NCI-H2081 (cell line): Measurements from ENCODE around the gene SIK1.
"Not testable (repeated sequence)": the region's sequence is repeated elsewhere in the genome, so short reads cannot be mapped to it uniquely, and the experiment has no call there.

Experiments used
- DNase-seq, 2 experiments: peaks; one replicate each; lab custom pipeline; 2025; lab: John Stamatoyannopoulos, UW

Gene SIK1

DNA sequence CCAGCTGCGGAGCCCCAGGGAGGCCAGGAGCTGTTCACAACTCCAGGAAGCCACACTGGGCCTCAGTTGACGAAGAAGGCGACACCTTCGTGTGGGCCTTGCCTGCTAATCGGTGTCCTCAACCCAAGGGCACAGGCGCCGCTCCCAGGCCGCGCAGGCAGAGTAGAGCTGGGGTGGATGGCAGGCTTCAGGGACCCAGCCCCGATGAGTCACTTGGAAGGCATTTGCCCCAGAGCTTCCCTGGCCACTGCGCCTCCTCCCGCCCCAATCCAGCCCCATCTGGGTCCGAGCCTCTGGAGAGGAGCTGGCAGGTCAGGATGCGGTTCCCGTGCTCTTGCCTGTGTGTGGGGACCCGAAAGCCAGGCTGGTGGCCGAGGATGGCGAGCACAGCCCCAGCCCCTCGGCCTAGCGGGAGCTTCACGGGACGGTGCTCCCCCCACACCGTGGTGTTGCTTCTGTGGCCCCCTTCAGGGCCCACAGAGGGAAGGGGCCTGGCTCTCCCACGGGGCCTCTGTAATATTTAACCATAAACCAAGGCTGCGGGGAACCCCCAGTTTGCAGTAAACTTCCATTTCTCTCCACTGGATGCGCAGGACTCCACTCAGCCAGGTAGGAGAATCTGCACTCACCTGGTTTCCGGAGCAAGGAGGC is 30.0 kb downstream of the SIK1 start:
- DNase-seq = not testable (repeated sequence)

DNA sequence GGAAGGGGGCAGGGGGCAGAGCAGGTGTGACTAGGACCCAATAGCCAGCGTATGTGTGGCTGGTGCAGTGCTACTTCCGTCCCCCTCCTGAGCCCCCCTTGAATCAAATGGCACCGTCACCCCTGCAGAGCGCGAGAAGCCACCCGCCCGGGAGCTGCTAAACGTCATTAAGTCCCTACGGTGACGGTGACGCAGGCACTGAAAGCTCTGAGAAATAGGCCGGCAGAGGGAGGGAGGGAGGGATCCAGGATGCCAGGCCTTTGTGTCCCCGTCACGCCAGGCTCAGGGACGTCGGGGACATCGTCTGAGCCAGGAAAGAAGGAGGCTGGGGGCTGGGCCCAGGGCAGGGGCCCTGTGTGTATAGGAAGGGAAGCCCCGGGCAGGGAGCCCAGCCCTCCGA is 43.6 kb downstream of the SIK1 start:
- not testable (repeated sequence) for DNase-seq

DNA sequence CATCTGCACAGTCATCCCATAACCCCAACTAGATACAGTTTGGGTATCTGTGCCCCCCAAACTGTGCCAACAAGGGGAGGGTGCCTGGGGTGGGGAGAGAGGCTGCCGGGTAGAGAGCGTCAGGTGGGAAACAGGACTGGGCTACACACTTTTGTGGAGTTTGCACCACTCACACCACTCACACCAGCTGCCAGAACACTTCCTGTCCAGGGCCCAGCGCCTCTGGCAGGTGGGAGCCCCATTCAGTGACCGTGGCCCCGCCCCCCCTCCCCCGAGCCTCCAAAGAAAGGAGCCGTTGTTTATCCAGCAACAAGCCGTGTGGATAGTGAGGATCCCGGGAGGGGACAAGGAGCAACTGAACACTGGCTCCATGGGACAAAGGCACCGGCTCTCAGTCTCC is 44.0 kb downstream of the SIK1 start:
- DNase-seq = not testable (repeated sequence)

DNA sequence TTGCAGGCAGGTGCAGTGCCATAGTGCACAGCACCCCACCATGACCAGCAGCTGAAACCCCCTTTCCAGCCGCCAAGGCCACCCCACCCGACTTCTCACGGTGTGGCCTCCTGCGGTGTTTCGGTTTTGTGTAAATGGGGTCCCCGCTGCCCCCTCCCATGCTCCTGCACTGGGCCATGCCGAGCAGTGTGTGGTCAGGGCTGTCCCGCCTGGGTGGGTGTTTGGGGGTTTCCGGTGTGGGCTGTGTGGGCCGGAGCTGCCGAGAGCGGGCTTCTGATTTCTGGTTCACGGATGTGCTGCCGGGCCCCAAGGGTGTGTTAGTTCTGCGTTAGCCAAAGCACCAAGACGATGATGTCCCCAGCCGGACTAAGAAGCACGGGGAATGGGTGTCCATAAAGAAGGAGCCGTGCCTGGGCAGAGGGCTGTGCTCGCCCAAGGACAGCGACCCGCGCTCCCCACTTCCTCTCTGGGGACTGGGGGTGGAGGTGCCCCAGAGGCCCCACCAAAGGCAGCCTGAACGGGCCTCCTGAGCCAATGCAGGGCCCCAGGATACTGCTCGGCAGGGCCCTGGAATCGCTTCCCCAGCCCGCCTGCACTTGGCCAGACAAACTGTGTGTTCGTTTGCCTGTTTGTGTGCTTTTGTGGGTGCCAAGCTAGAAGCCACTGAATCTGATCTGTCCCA is 45.9 kb downstream of the SIK1 start:
- DNase-seq = not testable (repeated sequence)

DNA sequence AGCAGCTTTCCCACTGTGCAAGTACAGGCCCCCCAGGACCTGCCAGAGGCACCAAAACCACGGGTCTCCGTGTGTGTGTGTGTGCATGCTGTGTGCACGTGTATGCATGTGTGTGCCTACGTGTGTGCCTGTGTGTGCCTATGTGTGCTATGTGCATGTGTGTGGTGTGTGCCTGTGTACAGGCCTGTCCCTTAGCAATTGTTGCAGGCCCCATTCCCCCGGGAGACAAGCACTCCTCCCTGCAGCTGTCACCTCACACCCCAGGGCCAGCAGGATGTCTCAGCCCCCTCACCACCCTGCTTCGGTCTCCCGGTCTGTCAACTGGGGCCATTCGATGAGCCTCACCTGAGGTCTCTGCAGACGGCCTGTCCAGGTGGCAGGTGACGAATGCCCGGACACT is 46.6 kb downstream of the SIK1 start:
- DNase-seq = not testable (repeated sequence)

DNA sequence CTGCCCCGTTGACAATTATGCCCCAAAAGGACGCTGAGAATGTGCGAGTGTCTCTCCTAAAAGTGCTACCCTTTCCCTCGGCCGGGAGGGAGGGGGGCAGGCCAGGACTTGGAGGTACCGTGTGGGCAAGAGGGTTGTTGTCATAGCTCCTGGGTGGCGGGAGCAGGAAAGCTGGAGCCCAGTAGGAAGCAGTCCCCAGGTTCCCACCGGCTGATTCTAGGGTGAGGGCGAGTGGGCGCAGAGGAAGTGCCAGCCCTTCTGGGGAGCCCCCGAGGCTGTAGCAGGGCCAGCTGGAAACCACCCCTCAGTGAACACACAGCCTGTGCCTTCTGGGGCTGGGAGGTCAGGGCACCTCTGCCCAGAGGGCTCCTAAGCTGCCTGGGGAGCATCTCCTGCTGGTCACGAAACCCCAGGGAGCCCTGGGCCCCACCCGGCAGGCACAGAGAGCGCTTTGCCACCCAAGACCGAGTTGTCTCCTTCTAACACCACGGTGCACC is 47.3 kb downstream of the SIK1 start:
- not testable (repeated sequence) for DNase-seq

DNA sequence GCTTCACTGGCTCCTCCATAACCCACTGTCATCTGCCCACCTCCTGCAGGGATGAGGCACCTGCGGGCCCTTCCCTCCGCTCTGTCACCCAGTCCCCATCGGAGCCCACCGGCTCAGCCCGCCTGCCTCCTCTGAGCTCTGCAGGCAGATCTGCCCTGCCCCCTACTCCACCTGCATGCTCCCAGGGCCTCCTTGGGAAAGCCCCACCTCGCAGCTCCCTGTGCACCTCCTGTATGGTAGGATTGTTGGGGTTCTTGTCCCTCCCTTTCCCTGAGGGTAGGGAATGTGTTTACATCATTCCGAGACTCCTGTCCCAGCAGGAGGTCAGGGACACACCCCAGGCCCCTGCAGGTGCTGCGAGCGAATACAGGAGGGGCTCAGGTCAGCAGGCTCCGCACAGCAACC is 50.5 kb downstream of the SIK1 start:
- no peak for DNase-seq

DNA sequence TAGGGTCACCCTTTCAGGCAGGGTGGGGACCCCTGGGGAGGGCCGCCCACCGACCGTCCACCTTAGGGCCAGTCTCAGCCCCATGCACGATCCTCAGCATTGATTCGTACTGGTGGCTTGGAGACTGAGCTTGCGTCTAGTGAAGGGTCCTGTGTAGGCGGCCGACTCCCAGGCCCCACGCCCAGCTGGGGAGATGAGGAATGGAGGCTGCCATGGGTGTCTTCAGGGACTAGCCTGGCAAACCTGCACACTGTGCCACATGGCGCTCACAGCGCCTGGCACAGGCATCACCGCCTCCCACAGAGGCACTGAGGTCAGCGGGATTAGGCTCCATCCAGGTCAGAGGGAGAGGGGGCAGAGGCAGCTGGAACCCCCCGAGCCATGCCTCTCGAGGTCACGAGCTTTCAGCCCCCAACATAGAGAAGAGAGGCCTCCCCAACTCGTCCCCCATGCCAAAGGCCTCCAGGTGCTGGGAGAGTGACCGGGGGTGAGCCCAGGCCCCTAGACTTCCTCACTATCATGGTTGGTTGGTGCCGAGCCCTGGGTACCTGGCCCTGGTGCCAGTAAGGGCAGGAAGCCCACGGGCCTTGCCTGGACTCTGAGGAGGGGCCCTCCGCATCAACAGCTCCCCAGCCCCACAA is 51.0 kb downstream of the SIK1 start:
- no peak for DNase-seq

DNA sequence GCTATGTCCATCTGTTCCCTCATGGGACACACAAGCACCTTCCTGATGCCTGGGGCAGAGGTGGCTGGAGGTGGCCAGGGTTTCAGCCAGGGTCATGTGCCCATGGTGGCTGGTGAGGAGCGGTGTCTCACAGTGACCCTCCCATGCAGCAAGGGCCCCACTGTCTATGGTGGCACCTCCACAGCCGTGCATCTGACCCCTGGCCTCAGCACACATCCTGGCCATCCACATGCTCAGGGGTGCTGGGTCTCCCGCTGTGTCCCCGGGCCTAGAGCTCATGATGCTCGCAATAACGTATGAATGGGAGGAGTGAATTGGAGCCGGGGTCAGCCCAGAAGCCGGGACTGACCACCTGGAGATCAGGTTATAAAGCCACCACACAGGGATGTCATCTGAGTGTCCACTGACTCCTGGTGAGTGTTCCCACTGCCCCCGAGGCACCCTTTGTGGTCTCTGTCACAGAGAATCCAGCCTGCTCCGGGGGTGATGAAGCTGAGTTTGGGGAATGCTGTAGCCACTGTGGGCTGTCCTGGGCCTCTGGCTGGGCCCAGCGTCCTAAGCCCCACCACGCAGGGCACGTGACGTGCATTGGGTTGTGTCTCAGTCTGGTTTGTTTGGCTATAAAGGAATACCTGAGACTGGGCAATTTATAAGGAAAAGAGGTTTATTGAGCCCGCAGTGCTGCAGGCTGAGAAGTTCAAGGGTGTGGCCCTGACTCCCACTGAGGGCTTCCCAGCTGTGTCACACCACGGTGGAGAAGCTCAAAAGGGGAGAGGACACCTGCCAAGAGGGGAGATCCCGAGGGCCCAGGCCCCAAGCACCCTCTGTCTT is 51.7 kb downstream of the SIK1 start:
- no peak for DNase-seq

DNA sequence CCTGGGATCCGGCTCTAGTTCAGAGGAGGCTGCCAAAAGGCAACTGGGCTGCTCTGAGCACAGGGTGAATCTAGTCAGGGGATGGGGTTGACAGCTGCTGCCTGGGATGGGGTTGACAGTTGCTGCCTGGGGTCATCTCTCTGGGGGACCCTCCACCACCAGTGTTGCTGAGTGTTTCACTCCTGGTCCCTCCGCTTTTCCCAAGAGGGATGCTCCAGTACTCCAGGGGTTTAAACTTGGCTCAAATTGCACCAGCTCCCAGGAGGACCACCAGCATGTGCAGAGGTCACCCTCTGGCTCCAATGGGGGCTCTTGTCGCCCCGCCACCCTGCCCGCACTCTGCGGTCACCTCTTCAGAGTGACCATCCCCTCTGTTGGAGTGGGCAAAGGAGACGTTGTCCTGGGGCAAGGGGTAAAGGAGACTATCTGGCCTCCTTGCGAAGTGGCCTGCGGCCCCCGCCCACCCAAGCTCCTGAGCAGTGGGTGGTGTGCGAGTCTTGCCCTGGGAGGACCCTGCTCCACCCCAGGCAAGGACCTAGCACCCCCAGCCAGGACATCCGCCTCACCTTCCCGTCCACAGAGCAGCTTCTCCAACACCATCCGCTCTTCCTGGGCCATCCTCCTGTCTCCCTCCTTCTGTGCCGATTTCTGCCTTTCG is 52.6 kb downstream of the SIK1 start:
- DNase-seq = no peak

DNA sequence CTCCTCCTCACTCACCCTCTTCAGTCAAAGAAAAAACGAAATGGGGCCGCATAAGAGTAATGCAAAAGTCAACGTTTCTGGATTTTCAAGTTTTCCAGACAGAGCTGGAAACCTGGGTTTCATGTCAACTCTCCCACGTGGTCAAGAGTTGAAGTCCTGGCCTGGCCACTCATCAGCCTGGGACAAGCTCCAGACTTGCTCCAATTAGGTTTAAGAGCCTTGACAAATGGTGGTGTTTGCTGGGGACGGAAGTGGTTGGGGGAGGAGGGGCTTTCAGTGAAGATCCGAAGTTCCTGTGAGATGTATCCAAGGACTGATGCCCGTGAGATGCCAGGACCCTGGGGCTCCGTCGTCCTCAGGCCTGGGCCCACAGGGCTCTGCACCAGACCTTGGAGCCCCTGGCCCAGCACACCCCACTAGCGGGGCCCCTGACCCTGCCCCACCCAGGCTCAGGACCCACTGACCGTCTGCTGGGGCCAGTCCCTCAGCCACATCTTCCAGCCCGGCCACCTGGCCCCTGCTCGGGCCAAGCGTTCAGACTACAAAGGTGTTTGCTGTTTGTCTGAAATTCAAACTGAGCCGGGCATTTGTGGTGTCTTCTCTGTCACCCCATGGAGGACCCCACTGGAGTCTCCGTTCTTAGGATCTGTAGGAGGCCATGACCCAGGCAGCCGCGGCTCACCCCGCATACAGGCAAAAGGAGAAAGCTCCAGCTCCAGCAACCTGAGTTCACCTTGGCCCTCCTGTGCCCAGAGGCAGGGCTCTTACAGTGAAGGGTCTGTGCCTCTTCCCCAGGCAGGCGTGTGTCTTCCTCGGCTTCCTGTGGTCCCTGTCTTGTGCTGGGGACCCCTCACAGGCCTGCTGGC is 53.3 kb downstream of the SIK1 start:
- DNase-seq = no peak

DNA sequence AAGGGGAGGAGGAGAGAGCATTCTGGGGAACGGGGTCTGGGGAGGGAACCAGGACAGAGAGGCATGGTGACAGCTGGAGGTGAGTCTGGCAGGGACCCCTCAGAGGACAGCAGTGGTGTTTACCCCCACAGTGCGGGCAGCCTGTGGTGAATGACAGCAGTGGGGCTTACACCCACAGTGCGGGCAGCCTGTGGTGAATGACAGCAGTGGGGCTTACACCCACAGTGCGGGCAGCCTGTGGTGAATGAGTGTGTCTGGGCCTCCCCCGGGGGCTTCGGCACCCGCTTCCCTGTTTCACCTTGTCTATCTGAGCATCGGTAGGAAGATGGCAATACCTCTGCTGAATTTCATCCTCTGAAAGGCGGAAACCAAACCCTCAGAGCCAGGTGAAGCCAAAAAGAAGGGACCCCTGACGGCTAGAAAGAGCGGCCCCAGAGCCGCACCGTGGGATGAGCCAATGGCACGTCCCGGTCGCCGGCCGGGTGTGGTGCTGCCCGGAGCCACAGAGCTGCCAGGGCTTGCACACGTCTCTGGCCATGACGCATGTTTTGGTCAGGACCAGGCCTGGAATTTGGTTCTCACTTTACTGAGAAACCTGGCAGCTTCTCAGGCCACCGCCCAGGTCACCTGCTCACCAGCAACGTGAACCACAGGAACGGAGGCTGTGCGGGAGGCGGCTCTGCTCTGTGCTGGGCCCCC is 54.1 kb downstream of the SIK1 start:
- DNase-seq = no peak

DNA sequence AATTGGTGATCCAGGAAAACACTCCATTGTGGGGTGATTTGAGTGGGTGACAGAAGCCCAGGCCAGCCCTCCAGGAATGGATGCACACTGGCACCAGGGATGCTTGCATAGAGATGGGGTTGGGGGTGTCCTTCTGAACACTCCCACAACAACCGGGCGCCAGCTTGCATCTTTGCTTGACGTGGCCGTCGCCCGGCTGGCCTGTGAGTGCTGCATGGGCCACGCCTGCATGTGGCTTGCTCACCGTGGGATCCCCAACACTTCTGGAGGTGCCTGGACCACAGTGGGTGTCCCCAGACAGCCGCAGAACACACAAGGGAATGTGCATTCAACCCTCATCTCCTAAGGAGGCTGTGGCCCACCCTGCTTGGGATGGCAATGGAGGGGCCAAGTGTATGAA is 55.1 kb downstream of the SIK1 start:
- DNase-seq = no peak

DNA sequence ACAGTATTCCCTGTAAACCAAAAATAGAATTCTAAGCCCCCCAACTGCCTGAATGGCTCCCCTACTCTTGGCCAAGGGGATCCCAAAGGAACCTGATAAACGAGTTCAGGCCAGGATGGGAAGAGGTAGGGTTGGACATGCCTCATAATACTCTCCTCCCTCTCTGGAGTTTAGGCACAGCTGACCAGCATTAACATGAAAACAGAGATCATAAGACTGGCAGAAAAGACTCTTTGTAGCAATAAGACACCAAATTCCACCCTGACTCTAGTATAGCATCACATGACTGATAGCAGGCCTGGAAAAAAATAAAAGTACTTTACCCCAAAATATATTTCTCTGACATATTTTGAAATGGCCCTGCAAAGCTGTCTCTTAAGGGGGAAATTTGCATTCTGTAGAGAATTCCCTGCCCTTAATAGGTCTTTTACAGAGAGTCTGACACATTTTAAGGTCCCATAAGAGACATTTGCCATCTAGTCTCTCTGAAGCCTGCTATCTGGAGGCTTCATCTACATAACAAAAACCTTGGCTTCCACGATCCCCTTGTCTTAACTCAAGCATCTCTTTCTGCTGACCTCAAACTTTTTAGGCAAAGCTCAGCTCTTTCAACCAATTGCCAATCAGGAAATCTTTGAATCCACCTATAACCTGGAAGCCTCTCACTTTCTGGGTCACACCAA is 55.9 kb downstream of the SIK1 start:
- DNase-seq = no peak

DNA sequence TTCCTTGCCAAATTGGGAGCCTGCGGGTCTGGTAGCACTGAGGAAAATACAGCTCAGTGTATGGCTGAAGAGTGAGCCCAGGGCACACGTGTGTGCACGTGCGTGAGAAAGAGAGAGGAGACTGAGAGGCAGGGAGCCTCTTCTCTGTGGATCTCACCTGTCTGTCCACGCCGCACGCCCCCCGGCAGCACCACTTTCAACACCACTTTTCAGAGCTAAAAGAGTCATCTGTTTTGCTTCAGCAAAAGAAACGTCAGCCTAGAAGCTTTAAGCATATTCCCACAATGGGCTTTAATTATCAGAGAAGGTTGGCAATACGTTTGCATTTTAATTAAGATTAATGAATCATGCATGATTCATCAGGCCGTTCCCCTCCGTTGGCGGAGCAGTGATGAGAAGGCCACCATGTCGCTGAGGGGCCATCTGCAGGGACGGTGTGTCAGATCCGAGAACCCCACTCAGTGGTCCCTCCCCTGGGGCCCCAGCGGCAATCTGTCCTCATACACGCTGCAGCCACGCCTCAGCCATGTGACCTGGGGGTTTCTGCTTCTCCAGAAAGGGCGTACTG is 56.8 kb downstream of the SIK1 start:
- no peak for DNase-seq

DNA sequence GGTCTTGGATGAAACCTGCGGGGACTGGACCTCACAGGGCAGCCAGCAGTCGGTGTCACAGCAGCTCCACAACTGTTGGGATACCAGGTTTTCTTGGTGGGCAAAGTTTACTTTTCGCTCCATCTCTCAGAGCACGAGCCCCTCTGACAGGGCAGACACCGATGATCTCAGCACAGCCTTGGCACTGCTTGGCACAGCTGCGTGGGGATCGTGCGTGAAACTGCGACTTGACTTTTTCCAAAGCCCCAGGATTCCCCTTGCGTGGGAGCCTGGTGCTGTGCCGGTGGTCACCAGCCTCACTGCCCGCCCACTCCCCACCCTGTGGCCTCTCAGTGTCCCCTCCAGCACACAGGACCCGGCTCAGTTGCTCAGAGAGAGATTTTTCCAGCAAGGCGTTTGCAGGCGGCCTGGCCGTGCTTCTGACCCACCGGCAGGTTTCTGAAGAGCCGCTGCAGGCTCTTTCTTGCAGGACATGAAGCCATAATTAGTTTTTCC is 57.3 kb downstream of the SIK1 start:
- no peak for DNase-seq

DNA sequence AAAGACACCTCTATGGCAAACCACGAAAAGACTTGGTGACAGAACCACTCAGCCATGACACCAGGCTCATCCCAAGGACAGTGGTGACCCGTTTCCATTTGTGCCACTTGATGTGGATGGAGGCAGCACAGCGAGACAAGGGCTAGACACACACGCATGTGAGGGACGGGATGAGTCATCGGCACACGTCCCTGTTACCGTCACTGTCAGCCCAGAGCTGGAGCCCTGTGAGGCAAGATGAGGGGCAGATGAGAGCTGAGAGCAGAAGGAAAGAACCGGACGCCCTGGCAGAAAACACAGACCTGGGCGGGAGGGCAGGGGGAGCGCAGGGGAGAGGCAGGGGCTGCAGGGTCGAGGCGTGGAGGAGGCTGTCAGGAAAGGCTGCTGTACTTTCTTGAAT is 57.8 kb downstream of the SIK1 start:
- DNase-seq = no peak

DNA sequence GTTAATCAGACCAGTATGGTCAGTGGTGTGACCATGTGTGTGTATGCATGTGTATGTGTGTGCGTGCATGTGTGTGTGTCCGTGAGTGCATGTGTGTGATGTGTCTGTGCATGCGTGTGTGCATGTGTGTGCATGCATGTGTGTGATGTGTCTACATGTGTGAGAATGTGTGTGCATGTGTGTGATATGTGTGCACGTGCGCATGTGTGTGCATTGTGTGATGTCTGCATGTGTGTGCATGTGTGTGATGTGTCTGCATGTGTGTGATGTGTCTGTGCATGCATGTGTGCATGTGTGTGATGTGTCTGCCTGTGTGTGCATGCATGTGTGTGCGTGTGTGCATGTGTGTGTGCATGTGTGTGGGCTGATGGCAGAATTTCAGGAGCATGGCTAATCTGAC is 58.2 kb downstream of the SIK1 start:
- no peak for DNase-seq

DNA sequence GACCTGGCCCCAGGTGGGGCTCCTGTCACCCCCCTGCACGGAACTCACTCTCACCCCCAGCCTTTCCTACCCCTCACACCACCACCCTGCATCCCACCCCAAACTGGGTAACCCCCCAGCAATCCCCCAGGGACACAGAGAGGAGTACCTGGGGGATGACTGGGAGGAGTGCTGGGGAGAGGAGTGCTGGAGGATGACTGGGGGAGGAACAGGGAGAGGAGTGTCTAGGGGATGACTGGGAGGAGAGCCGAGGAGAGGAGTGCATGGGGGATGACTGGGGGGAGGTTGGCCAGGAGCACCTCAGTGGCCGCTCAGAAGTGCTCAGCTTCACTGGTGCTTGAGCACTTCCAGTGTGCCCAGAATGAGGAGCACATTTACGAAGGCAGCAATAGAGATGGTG is 59.1 kb downstream of the SIK1 start:
- no peak for DNase-seq
